ENCODE measurements around the gene TMEM272.

DNA sequence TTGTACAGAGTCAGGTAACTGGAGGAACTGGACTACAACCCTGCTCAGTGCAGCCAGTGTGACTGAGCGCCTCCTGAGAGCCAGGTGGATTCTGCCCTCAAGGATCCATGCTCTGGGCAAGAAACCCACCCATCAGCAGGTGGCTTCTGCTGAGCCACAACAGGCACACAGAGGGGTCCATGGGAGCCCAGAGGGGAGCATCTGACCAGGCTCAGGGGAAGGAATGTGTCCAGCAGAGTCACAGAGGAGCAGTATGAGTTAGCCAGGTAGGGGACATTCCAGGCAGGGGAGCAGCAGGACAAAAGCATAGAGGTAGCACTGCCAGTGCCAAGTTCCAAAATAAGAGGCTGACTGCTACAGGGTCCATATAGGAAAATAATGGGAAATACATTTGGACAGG lies 60.9 kb downstream of the TMEM272 start:
- no peak for TF ChIP-seq BHLHE40 (IDR thresholded peaks at IDR 0.05; ENCODE audit: borderline replicate concordance)
- TF ChIP-seq, protein P1, sequence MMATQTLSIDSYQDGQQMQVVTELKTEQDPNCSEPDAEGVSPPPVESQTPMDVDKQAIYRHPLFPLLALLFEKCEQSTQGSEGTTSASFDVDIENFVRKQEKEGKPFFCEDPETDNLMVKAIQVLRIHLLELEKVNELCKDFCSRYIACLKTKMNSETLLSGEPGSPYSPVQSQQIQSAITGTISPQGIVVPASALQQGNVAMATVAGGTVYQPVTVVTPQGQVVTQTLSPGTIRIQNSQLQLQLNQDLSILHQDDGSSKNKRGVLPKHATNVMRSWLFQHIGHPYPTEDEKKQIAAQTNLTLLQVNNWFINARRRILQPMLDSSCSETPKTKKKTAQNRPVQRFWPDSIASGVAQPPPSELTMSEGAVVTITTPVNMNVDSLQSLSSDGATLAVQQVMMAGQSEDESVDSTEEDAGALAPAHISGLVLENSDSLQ (IDR thresholded peaks at IDR 0.05): no peak
- no peak for TF ChIP-seq ELF4 (IDR thresholded peaks at IDR 0.05)
- no peak for TF ChIP-seq LEF1 (IDR thresholded peaks at IDR 0.05; ENCODE audit: borderline replicate concordance)
- TF ChIP-seq SUZ12 (IDR thresholded peaks at IDR 0.05): no peak
- TF ChIP-seq FOXM1 (IDR thresholded peaks at IDR 0.05; ENCODE audit: borderline replicate concordance): no peak
- TF ChIP-seq ZNF384 (IDR thresholded peaks at IDR 0.05): no peak
- no peak for TF ChIP-seq HDGF (IDR thresholded peaks at IDR 0.05; ENCODE audit: borderline replicate concordance)
- no peak for TF ChIP-seq FOXK2 (IDR thresholded peaks at IDR 0.05)
- TF ChIP-seq SP1 (IDR thresholded peaks at IDR 0.05): no peak
- no peak for TF ChIP-seq ARNT (IDR thresholded peaks at IDR 0.05)
- TF ChIP-seq NFRKB (IDR thresholded peaks at IDR 0.05): no peak

Measured in HEK293T (cell line).